ENCODE results near the gene COMMD2. TPM values are rescaled to one million over a fixed set of nuclear protein-coding genes. Genes with fewer than 3 reads are reported as not detected.
A peak's percentile ranks its signal among the peaks of the same experiment; 100 is the strongest.

Gene COMMD2
- total RNA-seq, 1 donor from 2014 or later: 18.0 TPM

DNA sequence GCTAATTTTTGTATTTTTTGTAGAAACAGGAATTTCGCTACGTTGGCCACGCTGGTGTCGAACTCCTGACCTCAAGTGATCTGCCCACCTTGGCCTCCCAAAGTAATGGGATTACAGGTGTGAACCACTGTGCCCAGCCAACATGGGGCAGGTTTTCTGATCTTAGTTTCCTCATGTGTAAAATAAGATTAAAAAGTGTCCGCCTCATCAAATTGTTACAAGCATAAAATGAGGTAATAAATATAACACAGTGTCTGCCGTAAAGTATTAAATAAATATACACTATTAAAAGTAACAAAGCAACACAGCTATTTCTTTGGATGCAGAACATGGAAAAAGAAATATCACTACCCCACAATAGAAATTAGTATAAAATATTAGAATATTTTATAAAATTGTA lies 16.4 kb upstream of the COMMD2 start:
- intact Hi-C loops (cut with DNase I): no loop called here
- DNase-seq (ENCODE audit: missing footprints): no peak

DNA sequence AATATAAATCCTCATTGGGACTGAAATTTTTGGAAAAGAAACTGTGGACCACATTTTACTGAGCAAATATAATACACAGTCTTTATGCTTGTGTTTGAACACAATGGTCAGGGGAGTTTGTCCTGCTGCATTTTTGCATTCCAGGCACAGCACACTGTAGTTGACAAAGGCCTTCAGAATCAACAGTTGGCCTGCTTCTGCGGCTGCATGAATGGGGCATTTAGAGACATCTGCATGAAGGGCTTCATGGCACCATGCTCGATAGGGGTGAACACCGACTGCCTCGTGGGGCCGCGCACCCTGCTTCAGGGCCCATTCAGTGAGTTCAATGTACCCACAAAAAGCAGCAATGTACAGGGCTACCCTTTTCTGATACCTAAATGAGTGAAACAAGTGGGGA lies 15.4 kb upstream of the COMMD2 start:
- ATAC-seq (no peak), DNase-seq (ENCODE audit: missing footprints) (no peak)
- intact Hi-C loops (cut with DNase I): no loop called here

More for the DNA sequence above, 16.4 kb upstream of the COMMD2 start:
- ATAC-seq: no peak

DNA sequence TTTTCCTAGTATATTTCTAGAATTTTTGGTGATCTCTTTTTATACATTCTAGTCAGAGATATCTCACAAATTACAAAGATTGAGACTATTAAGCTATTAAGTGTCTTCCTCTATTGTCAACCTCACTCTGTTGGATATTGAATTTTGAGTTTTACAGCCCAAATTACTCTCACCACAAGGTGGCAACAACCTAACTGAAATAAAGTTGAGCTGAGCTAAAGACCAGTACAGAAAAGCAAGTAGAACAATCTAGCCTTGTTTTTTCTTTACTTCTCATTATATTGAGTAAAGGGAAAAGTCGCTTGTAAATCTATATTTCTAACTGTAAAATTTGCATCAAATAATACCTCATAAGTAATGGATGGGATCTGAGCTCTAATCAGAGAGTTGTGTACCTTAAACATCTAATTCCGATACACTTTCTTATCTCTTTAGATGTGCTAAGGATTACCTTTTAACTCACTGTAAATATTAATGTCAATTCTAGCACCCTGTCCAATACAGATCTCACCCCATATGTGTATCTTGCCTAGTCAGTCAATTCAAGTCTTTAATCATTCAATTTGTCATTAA lies 13.6 kb upstream of the COMMD2 start:
- DNase-seq (ENCODE audit: missing footprints) (no peak), ATAC-seq (no peak)
- intact Hi-C loops (cut with DNase I): no loop called here

DNA sequence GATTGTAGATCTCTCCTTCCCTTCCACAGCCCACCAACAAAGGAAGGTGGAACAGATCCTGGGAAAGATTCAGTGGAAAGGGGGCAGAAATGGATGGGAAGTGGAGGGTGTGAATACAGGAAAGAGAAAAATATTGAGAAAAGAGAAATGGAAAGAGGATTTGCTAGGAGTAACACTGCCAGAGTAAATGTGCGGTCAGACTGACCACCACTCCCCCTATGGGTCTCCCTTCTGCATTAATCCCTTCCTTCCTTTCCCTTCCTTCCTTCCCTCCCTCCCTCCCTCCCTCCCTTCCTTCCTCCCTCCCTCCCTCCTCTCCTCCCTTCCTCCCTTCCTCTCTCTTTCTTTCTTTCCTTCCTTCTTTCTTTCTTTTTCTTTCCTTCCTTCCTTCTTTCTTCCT lies 12.0 kb upstream of the COMMD2 start:
- ATAC-seq: no peak
- no peak for DNase-seq (ENCODE audit: missing footprints)
- intact Hi-C loops (cut with DNase I): no loop called here

DNA sequence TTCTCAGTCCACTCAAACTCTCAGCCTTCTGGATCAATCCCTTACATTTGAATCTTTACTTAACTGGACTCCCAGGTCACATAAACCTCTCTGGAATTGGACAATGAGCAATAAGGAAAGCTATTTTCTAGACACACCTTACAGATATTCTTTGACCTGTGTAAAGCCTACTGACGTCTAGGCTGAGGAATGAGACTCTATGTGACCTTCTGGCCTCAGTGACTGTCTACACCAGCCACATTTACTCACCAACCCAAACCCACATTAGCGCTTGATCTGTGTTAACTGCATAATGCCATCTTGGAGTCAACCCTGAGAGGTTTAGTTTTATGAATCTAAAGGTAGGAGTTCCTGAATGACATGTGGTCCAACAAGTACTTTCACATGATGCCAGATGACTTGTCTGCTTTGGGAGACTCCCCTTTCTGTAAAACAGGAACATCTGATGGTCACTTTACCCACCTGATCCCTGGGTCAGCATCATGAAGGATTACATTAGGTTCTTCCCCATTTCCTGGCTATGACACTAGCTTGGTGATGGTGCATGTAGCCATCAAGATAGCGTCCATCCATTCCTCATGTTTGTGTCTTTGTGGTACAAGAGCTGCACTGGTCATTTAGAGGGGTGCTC lies 11.4 kb upstream of the COMMD2 start:
- ATAC-seq (no peak), DNase-seq (ENCODE audit: missing footprints) (no peak)
- intact Hi-C loops (cut with DNase I): no loop called here

DNA sequence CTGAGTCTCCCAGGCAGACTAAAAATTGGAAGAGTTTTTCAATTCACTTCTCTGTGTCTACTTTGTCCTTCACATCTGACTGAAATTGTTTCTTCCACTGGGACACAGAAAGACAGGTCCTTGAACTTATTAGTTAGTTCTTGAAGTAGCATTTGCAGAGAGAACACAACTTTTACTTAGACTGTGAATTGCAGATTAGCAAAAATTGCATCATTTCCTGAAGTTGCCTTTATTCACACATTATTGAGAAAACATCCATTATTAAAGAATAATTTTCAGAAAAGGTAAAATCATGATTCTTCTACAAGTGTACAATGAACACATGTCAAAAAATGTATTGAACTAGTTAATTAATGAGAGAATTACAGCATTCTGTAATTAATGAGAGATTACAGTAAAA lies 1.4 kb upstream of the COMMD2 start:
- no peak for DNase-seq (ENCODE audit: missing footprints)
- intact Hi-C loops (cut with DNase I): loop anchor here (2.0 kb wide), 1 partner anchor 59 kb away; the partner anchor contains the start of gene RNF13

DNA sequence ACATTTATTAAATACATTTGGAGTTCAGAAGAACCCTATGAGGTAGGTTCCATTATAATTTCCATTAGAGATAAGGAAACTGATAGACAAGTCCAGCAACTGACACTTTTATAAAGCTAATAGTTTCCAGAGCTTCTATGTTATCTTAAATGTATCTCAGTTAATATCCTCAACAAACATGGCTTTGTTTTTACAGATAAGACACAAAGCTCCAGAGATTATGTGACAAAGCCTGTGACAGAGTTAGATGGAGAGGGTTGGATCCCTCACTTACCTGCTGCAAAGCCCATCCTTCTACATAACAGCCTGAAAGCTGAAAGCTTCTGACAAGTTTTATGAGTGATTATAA lies 473 bp upstream of the COMMD2 start:
- ATAC-seq: peak; percentile 10
- intact Hi-C loops (cut with DNase I): loop anchor here (2.0 kb wide), 1 partner anchor 60 kb away; the partner anchor contains the start of gene RNF13
- no peak for DNase-seq (ENCODE audit: missing footprints)

More for the DNA sequence above, 1.4 kb upstream of the COMMD2 start:
- no peak for ATAC-seq

DNA sequence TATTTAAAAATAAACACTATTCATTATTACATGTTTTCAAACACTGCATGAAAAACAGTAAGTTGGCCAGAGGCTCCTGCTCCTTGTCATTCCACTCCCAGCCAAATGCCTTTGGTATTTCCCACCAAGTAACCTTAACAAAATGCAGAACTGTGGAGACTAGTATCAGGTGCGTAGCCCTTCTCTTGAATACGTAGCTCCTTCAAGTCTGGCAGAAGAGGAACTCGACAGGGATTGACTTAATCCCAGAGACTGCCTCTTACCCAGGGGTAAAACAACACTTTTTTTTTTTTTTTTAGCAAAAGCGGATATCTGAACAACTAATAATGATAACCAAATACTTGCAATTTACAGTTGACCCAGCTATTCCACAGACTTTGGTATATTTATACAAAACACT lies 738 bp downstream of the COMMD2 start:
- no peak for DNase-seq (ENCODE audit: missing footprints)
- intact Hi-C loops (cut with DNase I): no loop called here
- no peak for ATAC-seq

DNA sequence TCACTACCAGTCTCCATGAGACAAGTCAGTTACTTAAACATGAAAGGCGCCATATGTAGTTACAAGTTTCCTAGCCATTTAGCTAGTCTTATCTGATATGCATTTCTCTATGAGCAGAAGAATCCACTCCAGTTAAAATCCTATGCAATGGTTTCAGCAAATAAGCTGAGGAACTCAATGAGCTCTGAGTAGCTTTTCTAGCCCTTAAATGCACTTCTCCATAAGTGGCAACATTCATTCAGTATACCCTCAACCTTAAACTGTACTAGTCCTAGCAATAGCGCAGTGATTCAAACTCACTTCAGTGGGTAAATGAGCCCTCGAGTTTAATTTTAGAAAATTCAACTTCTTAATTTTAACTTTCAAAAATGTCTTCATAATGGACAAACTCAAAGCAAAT lies 7.7 kb downstream of the COMMD2 start:
- DNase-seq (ENCODE audit: missing footprints): no peak
- intact Hi-C loops (cut with DNase I): no loop called here
- no peak for ATAC-seq

DNA sequence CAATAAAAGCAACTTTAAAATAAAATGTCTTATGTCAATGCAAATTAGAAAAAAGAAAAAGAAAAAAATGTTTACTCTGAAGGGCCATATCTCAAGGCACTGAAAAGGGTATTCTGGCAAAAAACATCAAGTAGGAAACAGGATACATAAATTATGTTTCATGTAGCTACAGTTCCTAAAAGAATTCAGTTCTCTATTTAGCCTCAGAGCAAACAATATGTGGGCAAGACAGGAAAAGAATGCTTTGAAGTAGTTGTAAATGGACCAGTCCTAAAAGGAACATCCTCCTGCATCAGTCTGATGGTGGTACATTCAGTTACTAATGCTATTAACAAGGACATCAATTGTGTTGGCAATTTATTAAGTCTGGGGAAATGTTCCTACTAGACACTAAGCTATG lies 8.1 kb downstream of the COMMD2 start:
- ATAC-seq (no peak), DNase-seq (ENCODE audit: missing footprints) (no peak)
- intact Hi-C loops (cut with DNase I): no loop called here

DNA sequence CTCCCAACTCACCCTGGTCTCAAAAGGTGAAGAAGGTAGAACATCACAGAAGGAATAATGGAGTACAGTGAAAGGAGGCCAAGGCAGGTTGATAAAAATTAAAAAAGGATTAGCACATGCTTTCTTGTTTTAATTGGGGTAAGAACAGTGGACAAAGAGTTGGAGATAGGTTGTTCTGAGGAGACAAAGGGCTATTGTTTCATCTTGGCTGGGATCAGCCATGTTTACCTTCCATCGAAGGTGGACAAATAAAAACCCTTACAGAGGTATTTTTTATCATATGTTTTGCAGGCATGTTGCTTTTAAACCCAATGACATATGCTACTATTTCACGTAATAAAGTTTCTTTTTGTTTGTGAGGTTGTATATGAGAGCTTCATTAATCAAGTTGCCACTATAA lies 12.9 kb downstream of the COMMD2 start:
- no peak for DNase-seq (ENCODE audit: missing footprints)
- intact Hi-C loops (cut with DNase I): no loop called here
- ATAC-seq: no peak

DNA sequence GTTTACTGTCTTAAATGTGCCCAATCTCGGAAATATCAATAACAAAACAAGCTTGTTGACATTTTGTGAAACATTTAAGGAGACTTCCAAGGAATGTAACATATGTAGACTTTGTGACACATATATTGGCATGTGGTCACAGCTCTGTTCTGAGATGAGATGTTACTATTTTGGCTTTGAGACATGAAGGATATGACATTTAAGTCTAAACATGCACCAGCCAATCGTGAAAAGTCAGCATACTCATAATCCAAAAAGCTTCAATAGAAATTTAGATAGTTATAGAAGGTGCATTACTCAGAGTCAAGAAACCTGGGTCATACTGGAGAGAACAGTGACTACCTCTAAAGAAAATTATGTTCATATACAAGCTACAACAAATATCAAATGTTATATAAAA lies 13.4 kb downstream of the COMMD2 start:
- intact Hi-C loops (cut with DNase I): no loop called here
- DNase-seq (ENCODE audit: missing footprints): no peak
- ATAC-seq: no peak

DNA sequence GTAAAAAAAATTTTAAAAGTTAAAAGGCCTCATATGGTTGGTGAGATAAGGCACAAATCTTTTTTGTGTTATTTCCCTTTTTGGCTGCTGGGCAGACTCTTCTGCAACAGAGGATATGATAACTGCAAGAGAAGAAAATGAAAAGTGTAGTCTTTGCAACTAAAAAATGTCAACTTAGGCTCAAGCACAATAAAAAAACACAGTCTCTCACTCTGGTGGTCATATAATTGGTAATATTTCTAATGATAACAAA lies 15.4 kb downstream of the COMMD2 start:
- intact Hi-C loops (cut with DNase I): no loop called here
- ATAC-seq: no peak
- DNase-seq (ENCODE audit: missing footprints): no peak

DNA sequence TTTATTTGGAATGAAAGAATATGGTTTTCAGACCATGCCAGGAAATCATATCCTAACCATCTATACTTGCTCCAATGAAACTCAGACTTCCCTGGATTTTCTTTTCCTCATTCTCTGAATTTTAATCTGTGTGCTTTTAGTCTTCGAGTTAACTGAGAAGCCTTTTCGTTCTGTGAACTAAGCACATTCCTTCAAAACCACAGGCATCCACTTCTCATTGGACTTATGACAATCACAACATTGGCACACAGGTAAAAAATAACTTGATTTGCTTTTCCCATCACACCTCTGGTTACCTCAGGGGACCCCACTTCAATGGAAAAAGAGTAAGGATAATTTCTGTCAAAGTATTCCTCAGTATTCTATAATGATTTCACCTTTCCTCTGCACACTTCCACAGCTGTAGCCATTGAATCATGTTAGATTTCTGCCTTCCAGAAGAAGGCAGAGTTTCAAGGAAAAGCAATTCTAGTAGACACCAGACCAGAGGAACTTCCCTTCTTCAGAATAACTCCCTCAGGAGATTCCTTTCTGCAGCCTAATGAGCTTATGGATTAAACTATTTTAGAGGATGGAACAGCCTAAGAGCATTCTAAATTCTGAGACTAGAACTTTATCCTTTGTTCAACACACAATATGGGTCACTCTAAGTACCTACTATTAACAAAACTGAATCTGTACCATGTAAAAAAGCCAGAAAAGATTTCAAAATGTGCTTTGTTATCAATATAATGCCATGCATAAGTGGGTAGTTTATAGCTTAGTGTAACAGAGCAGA lies 15.9 kb downstream of the COMMD2 start:
- intact Hi-C loops (cut with DNase I): no loop called here
- no peak for DNase-seq (ENCODE audit: missing footprints)
- no peak for ATAC-seq

DNA sequence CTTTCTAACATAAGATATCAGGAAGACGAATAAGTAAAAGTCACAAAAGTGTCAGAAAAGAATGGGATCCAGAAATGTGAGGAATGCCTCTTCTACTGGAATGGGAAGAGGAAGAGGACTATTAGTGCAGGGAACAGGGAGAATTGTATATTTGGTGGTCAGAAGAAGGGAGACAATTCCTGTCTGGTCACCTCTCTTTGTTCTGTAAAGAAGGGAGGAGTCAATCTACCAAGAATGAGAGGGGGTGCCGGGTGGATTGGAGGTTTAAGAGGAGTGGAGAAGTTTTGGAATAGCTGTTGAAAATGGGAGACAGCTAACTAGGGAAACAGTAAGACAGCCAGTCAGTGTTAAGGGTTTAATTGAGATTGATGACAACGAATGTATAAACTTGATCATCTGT lies 20.1 kb downstream of the COMMD2 start:
- no peak for ATAC-seq
- intact Hi-C loops (cut with DNase I): no loop called here
- no peak for DNase-seq (ENCODE audit: missing footprints)

DNA sequence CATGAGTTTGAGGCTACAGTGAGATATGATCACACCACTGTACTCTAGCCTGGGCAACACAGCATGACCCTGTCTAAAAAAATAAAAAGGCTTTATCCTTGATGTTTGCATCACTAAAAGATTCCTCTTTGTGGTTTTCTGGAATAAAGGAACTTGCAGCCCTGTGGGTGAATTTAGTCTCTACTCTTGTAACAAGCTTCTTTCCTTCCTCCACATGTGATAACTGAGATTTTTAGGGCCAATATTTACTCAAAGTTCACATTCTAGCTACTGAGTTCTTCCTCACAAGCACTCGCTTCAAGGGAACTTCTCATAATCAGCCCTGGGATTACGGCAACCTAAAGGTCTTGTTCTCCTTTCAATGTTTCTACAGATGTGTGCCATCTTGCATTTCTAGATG lies 24.6 kb downstream of the COMMD2 start:
- ATAC-seq (no peak), DNase-seq (ENCODE audit: missing footprints) (no peak)
- intact Hi-C loops (cut with DNase I): no loop called here

DNA sequence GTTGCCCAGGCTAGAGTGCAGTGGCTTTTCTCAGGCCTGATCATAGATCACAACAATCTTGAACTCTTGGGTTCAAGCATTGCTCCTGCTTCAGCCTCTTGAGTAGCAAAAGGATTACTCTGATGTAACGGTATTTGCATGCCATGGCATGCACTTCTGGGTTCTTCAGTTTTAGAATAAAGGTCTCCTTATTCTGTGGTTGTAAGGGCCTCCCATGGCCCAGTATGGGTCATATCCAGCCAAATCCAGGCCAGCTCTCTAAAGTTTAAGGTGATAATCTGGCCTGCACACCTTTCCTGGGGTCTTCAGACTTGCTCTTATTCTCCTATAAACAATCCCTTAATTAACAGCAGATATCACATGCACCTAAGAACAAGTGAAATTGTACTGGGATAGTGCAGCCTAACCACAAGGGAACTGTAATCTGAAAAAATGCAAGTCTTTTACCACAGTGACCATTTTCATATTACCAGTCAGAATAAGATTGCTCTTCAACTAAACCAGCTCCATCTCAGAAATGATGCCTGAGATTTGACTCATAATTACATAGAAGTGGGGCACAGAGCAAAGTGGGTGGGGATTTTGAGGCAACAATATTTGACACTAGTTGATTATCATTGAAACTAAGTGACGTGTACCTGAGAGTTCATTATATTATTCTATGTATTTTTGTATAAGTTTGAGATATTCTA lies 25.4 kb downstream of the COMMD2 start:
- ATAC-seq (no peak), DNase-seq (ENCODE audit: missing footprints) (no peak)
- intact Hi-C loops (cut with DNase I): no loop called here

DNA sequence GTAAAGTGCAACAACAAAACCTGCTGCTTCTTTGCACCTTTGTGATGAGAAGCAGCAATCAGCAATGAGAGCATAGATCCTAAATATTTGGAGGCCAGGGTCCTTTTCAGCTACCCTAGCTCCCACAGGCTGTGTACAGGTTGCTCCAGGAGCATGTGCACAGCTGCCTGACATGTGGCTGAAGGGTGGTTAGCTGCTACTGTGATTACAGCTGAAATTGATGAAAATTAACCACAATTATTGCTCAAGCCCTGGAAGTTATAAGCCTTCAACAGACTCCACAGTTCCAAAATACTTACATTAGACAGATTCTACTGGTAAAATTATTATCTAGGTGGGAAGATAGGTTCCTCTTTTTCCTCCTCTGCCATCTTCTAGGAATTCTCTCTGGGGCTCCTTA lies 28.5 kb downstream of the COMMD2 start:
- no peak for ATAC-seq
- intact Hi-C loops (cut with DNase I): no loop called here
- DNase-seq (ENCODE audit: missing footprints): no peak

DNA sequence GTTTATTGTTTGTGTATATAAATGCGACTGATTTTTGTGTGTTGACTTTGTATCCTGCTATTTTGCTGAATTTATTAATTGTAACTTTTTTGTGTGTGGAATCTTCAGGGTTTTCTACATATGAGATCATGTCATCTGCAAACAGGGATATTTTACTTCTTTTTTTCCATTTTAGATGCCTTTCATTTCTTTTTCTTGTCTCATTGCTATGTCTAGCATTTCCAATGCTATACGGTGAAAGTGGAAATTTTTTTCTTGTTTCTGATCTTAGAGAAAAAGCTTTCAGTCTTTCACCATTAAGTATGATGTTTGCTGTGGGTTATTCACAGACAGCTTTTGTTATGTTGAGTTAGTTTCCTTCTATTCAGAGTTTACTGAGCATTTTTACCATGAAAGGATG lies 31.4 kb downstream of the COMMD2 start:
- intact Hi-C loops (cut with DNase I): no loop called here
- ATAC-seq (no peak), DNase-seq (ENCODE audit: missing footprints) (no peak)
